Neural cell (in vitro differentiated cells): ENCODE measurements around the gene SCN8A. TPM values are rescaled to one million over a fixed set of nuclear protein-coding genes. Genes with fewer than 3 reads are reported as not detected.

Experiments used
- H2AFZ ChIP-seq: fragments of 200-600, 300-800 bp; sonication (generic), shearing (Covaris generic); 2 replicates; pipeline ENCODE4 v1.6.0; 2014; ENCODE audit warnings: low read depth, mild to moderate bottlenecking, antibody characterized with exemption, low read length, moderate library complexity
- H3F3A ChIP-seq: fragments of 200-600 bp; shearing (Covaris generic); 2 replicates; pipeline ENCODE4 v1.6.1; 2016; ENCODE audit warnings: mild to moderate bottlenecking, moderate library complexity, mixed read lengths, antibody characterized with exemption, low read length; ENCODE audit not compliant: insufficient read depth, poor library complexity, severe bottlenecking
- H3K27ac ChIP-seq: fragments of 200-600, 300-800 bp; sonication (generic), shearing (Covaris generic); 2 replicates; pipeline ENCODE4 v1.5.1; 2014; ENCODE audit warnings: mild to moderate bottlenecking, low read length, moderate library complexity
- H3K27me3 ChIP-seq: fragments of 300-800, 200-600 bp; sonication (generic), shearing (Covaris generic); 2 replicates; pipeline ENCODE4 v1.6.0; 2014; ENCODE audit warnings: mild to moderate bottlenecking, low read depth, low read length, moderate library complexity; ENCODE audit not compliant: insufficient read depth
- H3K36me3 ChIP-seq: fragments of 300-800, 200-600 bp; sonication (generic), shearing (Covaris generic); 2 replicates; pipeline ENCODE4 v1.5.1; 2014; ENCODE audit warnings: mild to moderate bottlenecking, antibody characterized with exemption, low read length, moderate library complexity; ENCODE audit not compliant: insufficient read depth
- H3K4me2 ChIP-seq: fragments of 300-800, 200-600 bp; sonication (generic), shearing (Covaris generic); 2 replicates; pipeline ENCODE4 v1.6.0; 2014; ENCODE audit warnings: mild to moderate bottlenecking, low read length
- H3K4me3 ChIP-seq: fragments of 300-800, 200-600 bp; sonication (generic), shearing (Covaris generic); 2 replicates; pipeline ENCODE4 v1.5.1; 2014; ENCODE audit warnings: mild to moderate bottlenecking, low read length, moderate library complexity
- H3K79me2 ChIP-seq: fragments of 200-600 bp; shearing (Covaris generic); replicated peaks from 2 replicates; pipeline ENCODE4 v1.6.0; 2014; ENCODE audit warnings: mild to moderate bottlenecking, low read length, moderate library complexity; ENCODE audit not compliant: insufficient read depth
- H3K9ac ChIP-seq: fragments of 300-800, 200-600 bp; sonication (generic), shearing (Covaris generic); 2 replicates; pipeline ENCODE4 v1.6.1; 2016; ENCODE audit warnings: mild to moderate bottlenecking, low read length, mixed read lengths
- H3K9me2 ChIP-seq: fragments of 200-600 bp; shearing (Covaris generic); 2 replicates; pipeline ENCODE4 v1.6.1; 2016; ENCODE audit warnings: mild to moderate bottlenecking, low read length, mixed read lengths; ENCODE audit not compliant: insufficient read depth
- H3K9me3 ChIP-seq: fragments of 200-600, 300-800 bp; sonication (generic), shearing (Covaris generic); 2 replicates; pipeline ENCODE4 v1.6.1; 2016; ENCODE audit warnings: mild to moderate bottlenecking, mixed run types, low read length, moderate library complexity, mixed read lengths
- H4K20me1 ChIP-seq: fragments of 200-600 bp; shearing (Covaris generic); 2 replicates; pipeline ENCODE4 v1.6.1; 2016; ENCODE audit warnings: mild to moderate bottlenecking, mixed run types; ENCODE audit not compliant: insufficient read depth
- CTCF ChIP-seq: fragments of 450-650 bp; IDR thresholded peaks from 2 replicates; pipeline ENCODE4 v1.5.1; 2014; ENCODE audit warnings: antibody characterized with exemption, mild to moderate bottlenecking, moderate library complexity; ENCODE audit not compliant: poor library complexity, severe bottlenecking
- EP300 ChIP-seq: fragments of 450-650 bp; conservative IDR thresholded peaks from 2 replicates; pipeline ENCODE4 v1.6.1; 2014; ENCODE audit warnings: antibody characterized with exemption, mild to moderate bottlenecking, moderate library complexity; ENCODE audit not compliant: poor library complexity, severe bottlenecking
- EZH2 ChIP-seq: fragments of 200-600, 300-800 bp; shearing (Covaris generic), sonication (generic); IDR thresholded peaks from 2 replicates; pipeline ENCODE4 v1.6.1; 2014; ENCODE audit warnings: antibody characterized with exemption, low read length, borderline replicate concordance, mild to moderate bottlenecking; ENCODE audit not compliant: insufficient read depth, poor library complexity, severe bottlenecking
- MXI1 ChIP-seq: fragments of 450-650 bp; conservative IDR thresholded peaks from 2 replicates; pipeline ENCODE4 v1.6.1; 2014; ENCODE audit warnings: antibody characterized with exemption, mild to moderate bottlenecking; ENCODE audit not compliant: poor library complexity, severe bottlenecking
- POLR2AphosphoS5 ChIP-seq: IDR thresholded peaks from 2 replicates; pipeline ENCODE4 v1.6.1; 2012
- RAD21 ChIP-seq: fragments of 450-650 bp; conservative IDR thresholded peaks from 2 replicates; pipeline ENCODE4 v1.6.1; 2014; ENCODE audit warnings: antibody characterized with exemption, mild to moderate bottlenecking, moderate library complexity
- REST ChIP-seq: IDR thresholded peaks from 2 replicates; pipeline ENCODE4 v1.6.1; 2012; ENCODE audit warnings: borderline replicate concordance
- SMC3 ChIP-seq: fragments of 450-650 bp; conservative IDR thresholded peaks from 2 replicates; pipeline ENCODE4 v1.6.1; 2014; ENCODE audit warnings: antibody characterized with exemption, mild to moderate bottlenecking, moderate library complexity; ENCODE audit not compliant: poor library complexity
- TAF1 ChIP-seq: IDR thresholded peaks from 2 replicates; pipeline ENCODE4 v1.6.1; 2012; ENCODE audit warnings: low read depth
- polyA plus RNA-seq: library from polyadenylated mRNA; depleted of rRNA; stranded (reverse); fragments of >200 nt; gene quantifications from 2 replicates; pipeline ENCODE4 v1.2.3, GENCODE V29; 2014

Gene SCN8A
- polyA plus RNA-seq, 1 donor from 2014 or later: 14.2 TPM

GRCh38 chr12:51834411-51834810, 243.4 kb downstream of the SCN8A start:
- H3K4me3 ChIP-seq: no peak overlapping the region
- H4K20me1 ChIP-seq: no peaks in the 10 kb centered on the region
- no peaks in the 10 kb centered on the region for H3F3A ChIP-seq
- H3K27me3 ChIP-seq: no peaks in the 10 kb centered on the region
- no peaks in the 10 kb centered on the region for H3K9me2 ChIP-seq
- peaks cover 5% of the 10 kb centered on the region for H3K79me2 ChIP-seq
- no peaks in the 10 kb centered on the region for H3K36me3 ChIP-seq
- no peak overlapping the region for H3K9ac ChIP-seq
- TF ChIP-seq REST: no peak
- TF ChIP-seq MXI1: no peak
- TF ChIP-seq POLR2AphosphoS5: no peak
- TF ChIP-seq RAD21: no peak
- no peak overlapping the region for H2AFZ ChIP-seq
- no peaks in the 10 kb centered on the region for H3K9me3 ChIP-seq
- H3K4me2 ChIP-seq: no peak overlapping the region
- H3K27ac ChIP-seq: no peak overlapping the region

- H4K20me1 ChIP-seq: no peaks in the 10 kb centered on the region
- no peak overlapping the region for H3K4me2 ChIP-seq
Observed at GRCh38 chr12:51836041-51836826, 245.2 kb downstream of the SCN8A start.

More at GRCh38 chr12:51836041-51836826, 245.2 kb downstream of the SCN8A start:
- no peaks in the 10 kb centered on the region for H3K27me3 ChIP-seq
- no peak for TF ChIP-seq POLR2AphosphoS5
- TF ChIP-seq REST: no peak
- TF ChIP-seq EZH2: no peak
- TF ChIP-seq SMC3: no peak
- TF ChIP-seq RAD21: no peak
- no peak for TF ChIP-seq MXI1
- TF ChIP-seq TAF1: no peak
- TF ChIP-seq EP300: no peak
- TF ChIP-seq CTCF: no peak
- no peaks in the 10 kb centered on the region for H3F3A ChIP-seq
- H3K27ac ChIP-seq: no peak overlapping the region
- no peaks in the 10 kb centered on the region for H3K9me2 ChIP-seq
- peaks cover 11% of the 10 kb centered on the region for H3K79me2 ChIP-seq
- no peak overlapping the region for H3K9ac ChIP-seq
- H3K36me3 ChIP-seq: no peaks in the 10 kb centered on the region
- H2AFZ ChIP-seq: no peak overlapping the region
- H3K9me3 ChIP-seq: no peaks in the 10 kb centered on the region
- H3K4me3 ChIP-seq: no peak overlapping the region
